HUES48 (cell line): ENCODE results near the gene MSX1.

Experiments
- H3K27ac ChIP-seq: one replicate; pipeline ENCODE4 v1.7.0; 2013; ENCODE audit warnings: low read depth, low read length, inconsistent platforms
- H3K27me3 ChIP-seq: 2 replicates; pipeline ENCODE4 v1.6.1; 2013; ENCODE audit warnings: mild to moderate bottlenecking, low read length; ENCODE audit not compliant: control insufficient read depth, insufficient read depth
- H3K36me3 ChIP-seq: 2 replicates; pipeline ENCODE4 v1.6.1; 2013; ENCODE audit warnings: low read length; ENCODE audit not compliant: control insufficient read depth, insufficient read depth
- H3K4me1 ChIP-seq: 2 replicates; pipeline ENCODE4 v1.6.1; 2013; ENCODE audit warnings: mild to moderate bottlenecking, low read length; ENCODE audit not compliant: control insufficient read depth, insufficient read depth
- H3K4me3 ChIP-seq: 2 replicates; pipeline ENCODE4 v1.5.1; 2013; ENCODE audit warnings: mild to moderate bottlenecking, low read depth, low read length
- H3K9ac ChIP-seq: 2 replicates; pipeline ENCODE4 v1.6.1; 2013; ENCODE audit warnings: mild to moderate bottlenecking, low read depth, low read length, moderate library complexity
- H3K9me3 ChIP-seq: 2 replicates; pipeline ENCODE4 v1.6.1; 2013; ENCODE audit warnings: low read length; ENCODE audit not compliant: control insufficient read depth, insufficient read depth

The MSX1 gene

DNA sequence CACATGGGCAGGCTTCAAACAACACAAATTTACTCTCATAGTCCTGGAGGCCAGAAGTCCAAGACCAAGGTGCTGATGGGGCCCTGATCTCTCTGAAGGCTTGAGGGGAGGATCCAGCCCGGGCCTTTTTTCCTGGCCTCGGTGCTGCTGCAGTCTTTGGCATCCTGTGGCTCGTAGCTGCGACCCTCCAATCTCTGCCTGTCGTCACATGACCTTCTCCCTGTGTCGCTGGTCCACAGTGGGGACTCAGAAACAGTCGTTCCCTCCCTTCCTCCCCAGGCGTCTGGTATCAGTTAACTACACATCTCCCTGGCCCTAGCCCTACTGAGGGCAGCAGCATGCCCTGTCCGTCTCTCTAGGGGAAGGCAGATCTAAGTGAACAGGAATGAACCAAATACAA is 19.1 kb upstream of the MSX1 start:
- peaks cover 8% of the 10 kb centered on the region; the same call in 1 of the 2 replicates for H3K4me1 ChIP-seq
- no peak overlapping the region for H3K9ac ChIP-seq
- no peaks in the 10 kb centered on the region for H3K36me3 ChIP-seq
- H3K4me3 ChIP-seq, result no peak overlapping the region
- no peaks in the 10 kb centered on the region for H3K9me3 ChIP-seq
- H3K27me3 ChIP-seq, result peaks cover 21% of the 10 kb centered on the region
- H3K27ac ChIP-seq, result no peak overlapping the region

DNA sequence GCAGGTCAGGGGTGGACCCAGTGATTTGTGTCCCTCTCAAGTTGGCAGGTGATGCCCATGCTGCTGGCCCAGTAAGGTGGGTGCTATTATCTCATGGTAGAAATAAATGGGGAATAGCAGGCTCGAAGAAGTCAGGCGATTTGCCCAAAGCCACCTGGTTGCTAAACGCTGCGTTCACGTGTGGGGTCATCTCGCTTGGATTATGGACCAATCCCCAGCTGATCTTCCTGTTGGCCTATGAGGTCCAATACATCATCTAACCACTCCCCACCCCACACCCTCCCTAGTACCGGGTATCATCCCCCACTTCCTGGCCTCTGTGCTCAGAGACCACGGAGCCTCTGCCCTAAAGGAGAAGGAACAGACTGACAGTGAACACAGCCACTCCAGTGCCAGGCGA is 18.3 kb upstream of the MSX1 start:
- H3K36me3 ChIP-seq, result no peaks in the 10 kb centered on the region
- H3K4me3 ChIP-seq, result no peak overlapping the region

DNA sequence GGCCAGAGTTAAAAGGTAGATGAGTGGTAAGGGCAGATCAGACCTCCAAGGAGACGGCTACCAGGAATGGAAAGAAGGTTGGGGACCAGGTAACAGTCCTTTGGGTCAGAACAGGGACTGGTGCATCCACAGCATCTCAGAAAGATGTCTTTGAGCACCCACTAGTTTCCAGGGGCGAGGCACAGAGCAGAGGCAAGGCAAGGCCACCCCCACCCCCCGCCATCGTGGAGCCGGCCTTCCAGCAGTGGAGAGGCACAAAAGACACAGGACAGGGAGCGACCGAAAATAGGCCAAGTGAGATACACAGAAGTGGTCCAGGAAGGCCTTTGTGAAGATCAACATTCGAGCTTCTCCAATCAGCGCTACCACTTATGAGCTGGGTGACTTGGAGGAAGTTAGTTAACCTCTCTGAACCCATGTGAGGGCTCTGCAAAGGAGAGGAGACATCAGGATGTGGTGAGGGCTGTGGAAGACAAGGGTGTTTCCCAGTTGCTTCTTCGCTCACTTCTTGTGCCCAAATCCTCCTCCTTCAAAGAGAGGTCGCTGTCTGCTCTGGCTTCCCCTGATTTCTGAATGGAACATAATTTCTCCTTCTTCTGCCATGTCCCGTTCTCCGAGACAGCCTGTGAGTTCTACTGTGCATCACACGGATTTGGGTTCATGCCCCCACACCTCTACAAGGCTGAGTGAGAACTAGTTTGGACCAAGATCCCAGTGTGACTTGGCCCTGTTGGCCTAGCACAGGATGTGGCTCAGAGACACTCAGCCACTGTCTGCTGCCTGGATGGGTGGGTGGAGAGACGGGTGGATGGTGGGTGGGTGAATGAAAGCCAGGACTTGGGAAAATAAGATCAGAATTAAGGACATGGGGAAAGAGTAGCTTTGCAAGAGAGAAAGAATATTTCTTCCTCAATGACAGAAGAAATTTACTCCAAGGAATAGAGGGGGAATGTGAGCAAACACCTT is 16.7 kb upstream of the MSX1 start:
- no peak overlapping the region for H3K4me3 ChIP-seq
- peaks cover 8% of the 10 kb centered on the region; the same call in 1 of the 2 replicates for H3K4me1 ChIP-seq
- no peak overlapping the region for H3K9ac ChIP-seq
- H3K9me3 ChIP-seq, result no peaks in the 10 kb centered on the region
- H3K27ac ChIP-seq, result no peak overlapping the region
- no peaks in the 10 kb centered on the region for H3K36me3 ChIP-seq
- H3K27me3 ChIP-seq, result peaks cover 33% of the 10 kb centered on the region

More for the DNA sequence above, 18.3 kb upstream of the MSX1 start:
- Histone ChIP-seq H3K9me3 (no peaks in the 10 kb centered on the region), H3K27me3 (peaks cover 21% of the 10 kb centered on the region), H3K4me1 (peaks cover 8% of the 10 kb centered on the region; the same call in 1 of the 2 replicates), H3K9ac (no peak overlapping the region), H3K27ac (no peak overlapping the region)

DNA sequence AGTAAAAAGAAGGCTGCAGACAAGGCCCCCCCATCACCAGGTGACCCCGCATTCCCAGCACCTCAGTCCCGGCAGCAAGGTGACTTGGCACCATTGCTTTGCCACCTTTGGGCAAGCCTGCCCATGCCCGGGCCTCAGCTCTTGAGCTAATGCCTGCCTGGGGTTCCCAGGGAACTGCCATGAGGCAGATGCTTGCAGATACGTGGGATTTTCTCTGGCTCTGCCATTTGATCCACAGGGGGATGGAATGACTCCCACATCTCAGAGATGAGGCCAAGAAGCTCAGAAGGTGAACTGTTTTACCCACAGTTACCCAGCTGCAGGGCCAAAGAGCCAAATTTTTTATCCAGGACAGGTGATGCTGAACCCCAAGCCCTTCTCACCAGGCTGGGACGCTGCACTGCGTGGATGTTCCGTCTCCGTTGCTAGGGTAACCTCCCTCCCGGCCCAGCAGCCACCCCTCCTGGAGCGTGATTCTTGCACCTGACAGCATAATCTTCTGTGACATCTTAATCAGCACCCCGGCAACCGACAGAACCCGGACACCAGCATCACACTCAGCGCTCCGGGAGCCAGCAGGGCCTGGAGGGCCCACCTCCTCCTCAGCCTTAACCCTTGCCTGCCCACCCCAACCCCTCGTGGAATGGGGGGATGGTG is 15.7 kb upstream of the MSX1 start:
- H3K9ac ChIP-seq, result no peak overlapping the region
- no peaks in the 10 kb centered on the region for H3K9me3 ChIP-seq
- H3K36me3 ChIP-seq, result no peaks in the 10 kb centered on the region
- H3K27me3 ChIP-seq, result peaks cover 42% of the 10 kb centered on the region
- no peaks in the 10 kb centered on the region for H3K4me1 ChIP-seq
- no peak overlapping the region for H3K4me3 ChIP-seq
- H3K27ac ChIP-seq, result no peak overlapping the region

DNA sequence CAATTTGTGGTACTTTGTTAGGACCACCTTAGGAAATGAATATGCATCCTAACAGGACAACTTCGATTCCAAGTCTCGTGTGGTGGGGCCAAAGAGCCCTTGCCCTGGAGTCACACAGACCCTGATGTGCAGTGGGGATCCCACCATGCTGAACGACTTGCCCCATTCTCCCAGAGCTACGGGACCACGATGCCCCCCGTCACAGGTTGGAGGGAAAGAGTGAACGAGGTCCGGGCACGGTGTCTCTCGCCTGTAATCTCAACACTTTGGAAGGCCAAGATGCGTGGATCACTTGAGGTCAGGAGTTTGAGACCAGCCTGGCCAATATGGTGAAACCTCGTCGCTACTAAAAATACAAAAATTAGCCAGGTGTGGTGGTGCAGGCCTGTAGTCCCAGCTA is 14.4 kb upstream of the MSX1 start:
- no peaks in the 10 kb centered on the region for H3K4me1 ChIP-seq
- H3K9ac ChIP-seq, result no peak overlapping the region
- H3K4me3 ChIP-seq, result no peak overlapping the region
- no peaks in the 10 kb centered on the region for H3K36me3 ChIP-seq
- H3K9me3 ChIP-seq, result no peaks in the 10 kb centered on the region
- peaks cover 54% of the 10 kb centered on the region for H3K27me3 ChIP-seq
- H3K27ac ChIP-seq, result no peak overlapping the region

DNA sequence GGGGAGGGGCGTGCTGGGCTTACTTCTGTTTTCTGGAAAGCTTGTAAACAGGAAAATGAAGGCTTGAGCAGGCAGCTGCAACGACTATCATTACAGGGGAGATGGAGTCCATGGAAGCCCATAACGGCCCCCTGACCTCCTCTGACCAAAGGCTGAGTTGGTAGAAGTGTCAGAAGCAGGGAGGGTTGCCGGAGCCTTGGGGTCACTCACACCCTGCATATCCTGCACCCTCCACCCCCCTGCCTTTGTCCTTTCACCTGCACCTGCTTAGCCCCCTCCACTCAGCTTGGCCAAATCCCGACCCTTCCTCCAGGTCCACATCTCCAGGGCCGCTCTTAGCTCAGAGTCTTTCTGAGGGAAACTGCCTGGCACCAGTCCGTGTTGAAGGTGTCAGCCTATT is 12.5 kb upstream of the MSX1 start:
- Histone ChIP-seq H3K9ac (no peak overlapping the region), H3K4me3 (no peak overlapping the region), H3K27me3 (peaks cover 68% of the 10 kb centered on the region), H3K4me1 (no peaks in the 10 kb centered on the region), H3K9me3 (no peaks in the 10 kb centered on the region), H3K36me3 (no peaks in the 10 kb centered on the region), H3K27ac (no peak overlapping the region)

DNA sequence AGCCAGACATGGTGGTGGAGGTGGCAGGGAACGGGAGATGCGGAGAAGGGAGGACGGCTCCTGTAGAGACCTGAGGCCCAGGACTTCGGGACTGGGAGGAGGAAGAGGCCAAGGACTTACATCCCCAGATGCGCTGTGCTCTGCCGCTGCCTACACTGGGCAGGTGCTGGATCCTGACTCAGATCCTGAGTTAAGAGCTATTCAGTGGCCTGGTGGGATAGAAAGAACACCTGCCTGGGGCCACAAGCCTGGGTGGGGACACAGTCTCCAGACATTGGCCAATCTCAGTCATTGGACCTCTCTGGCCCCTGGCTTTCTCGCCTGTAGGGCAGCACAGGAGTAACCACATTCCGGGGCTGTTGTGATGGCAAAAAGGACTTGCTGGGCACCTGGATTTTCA is 10.9 kb upstream of the MSX1 start:
- H3K4me1 ChIP-seq, result peaks cover 14% of the 10 kb centered on the region
- no peaks in the 10 kb centered on the region for H3K9me3 ChIP-seq
- no peak overlapping the region for H3K27ac ChIP-seq
- H3K9ac ChIP-seq, result no peak overlapping the region
- H3K36me3 ChIP-seq, result no peaks in the 10 kb centered on the region
- H3K27me3 ChIP-seq, result peaks cover 76% of the 10 kb centered on the region
- H3K4me3 ChIP-seq, result no peak overlapping the region

DNA sequence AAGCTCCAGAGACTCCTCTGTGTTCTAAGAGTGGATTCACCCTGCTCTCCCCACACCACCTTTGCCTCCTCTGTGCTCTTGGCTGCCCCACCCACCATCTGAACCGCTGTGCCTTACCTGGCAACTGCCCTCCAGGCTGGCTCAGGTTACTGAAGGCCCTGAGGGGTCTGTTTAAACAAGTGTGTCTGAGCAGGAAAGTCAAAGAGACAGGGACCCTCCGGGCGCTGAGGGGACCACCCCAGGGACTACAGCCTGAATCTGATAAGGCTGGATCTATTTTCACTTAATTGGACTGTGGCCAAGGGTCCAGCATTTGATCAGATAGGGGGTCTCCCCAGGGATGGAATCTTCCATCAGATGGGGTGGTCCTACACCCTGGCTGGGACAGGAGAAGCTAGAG is 10.4 kb upstream of the MSX1 start:
- no peak overlapping the region for H3K4me3 ChIP-seq
- H3K9me3 ChIP-seq, result no peaks in the 10 kb centered on the region
- no peaks in the 10 kb centered on the region for H3K36me3 ChIP-seq
- H3K9ac ChIP-seq, result no peak overlapping the region
- H3K4me1 ChIP-seq, result peaks cover 15% of the 10 kb centered on the region
- H3K27ac ChIP-seq, result no peak overlapping the region
- peaks cover 76% of the 10 kb centered on the region for H3K27me3 ChIP-seq

DNA sequence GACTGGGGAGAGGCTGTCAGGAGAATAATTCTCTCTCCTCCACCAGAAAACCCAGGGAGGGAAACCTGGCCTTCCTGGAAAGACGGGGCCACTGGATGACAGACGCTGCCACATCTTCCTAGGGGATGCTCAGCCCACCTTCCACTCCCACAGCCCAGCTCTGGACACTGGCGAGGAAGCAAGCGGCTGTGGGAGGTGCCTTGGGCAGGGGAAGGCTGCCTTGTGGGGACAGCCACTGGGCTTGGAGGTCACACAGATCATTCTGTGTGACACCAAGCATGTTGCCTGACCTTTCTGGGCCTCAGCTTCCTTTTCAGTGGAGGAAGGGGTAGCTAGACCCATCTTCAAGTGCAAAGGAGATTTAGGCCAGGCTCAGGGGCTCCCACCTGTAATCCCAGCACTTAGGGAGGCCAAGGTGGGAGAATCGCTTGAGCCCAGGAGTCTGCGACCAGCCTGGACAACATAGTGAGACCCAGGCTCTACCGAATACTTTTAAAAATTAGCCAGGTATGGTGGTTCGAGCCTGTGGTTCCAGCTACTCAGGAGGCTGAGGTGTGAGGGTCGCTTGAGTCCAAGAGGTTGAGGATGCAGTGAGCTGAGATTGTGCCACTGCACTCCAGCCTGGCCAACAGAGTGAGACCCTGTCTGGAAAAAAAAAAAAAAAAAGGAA is 9.8 kb upstream of the MSX1 start:
- no peak overlapping the region for H3K27ac ChIP-seq
- H3K9ac ChIP-seq, result no peak overlapping the region
- peaks cover 80% of the 10 kb centered on the region for H3K27me3 ChIP-seq
- no peak overlapping the region for H3K4me3 ChIP-seq
- H3K9me3 ChIP-seq, result no peaks in the 10 kb centered on the region
- H3K36me3 ChIP-seq, result no peaks in the 10 kb centered on the region
- H3K4me1 ChIP-seq, result peaks cover 15% of the 10 kb centered on the region

DNA sequence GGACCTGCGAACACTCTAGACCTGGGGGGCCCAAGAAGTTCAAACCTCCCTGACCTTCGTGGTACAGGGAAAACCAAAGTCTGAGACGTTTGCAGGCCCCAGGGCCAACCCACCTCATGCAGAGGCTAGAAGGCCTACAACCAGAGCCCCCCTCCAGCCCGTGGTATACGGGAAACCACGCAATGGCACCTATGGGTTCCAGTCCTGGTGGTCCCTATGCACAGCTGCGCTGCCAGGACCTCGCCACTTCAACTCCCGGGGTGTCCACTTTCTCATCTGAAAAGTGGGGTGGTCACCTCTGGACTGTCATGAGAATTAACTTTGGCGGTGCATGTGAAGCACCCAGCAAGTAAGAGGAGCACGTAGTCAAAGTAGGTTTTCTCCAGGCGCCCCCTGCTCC is 8.4 kb upstream of the MSX1 start:
- H3K9ac ChIP-seq, result no peak overlapping the region
- no peak overlapping the region for H3K27ac ChIP-seq
- no peaks in the 10 kb centered on the region for H3K36me3 ChIP-seq
- peaks cover 94% of the 10 kb centered on the region for H3K27me3 ChIP-seq
- no peak overlapping the region for H3K4me3 ChIP-seq
- H3K4me1 ChIP-seq, result peaks cover 19% of the 10 kb centered on the region
- H3K9me3 ChIP-seq, result no peaks in the 10 kb centered on the region

DNA sequence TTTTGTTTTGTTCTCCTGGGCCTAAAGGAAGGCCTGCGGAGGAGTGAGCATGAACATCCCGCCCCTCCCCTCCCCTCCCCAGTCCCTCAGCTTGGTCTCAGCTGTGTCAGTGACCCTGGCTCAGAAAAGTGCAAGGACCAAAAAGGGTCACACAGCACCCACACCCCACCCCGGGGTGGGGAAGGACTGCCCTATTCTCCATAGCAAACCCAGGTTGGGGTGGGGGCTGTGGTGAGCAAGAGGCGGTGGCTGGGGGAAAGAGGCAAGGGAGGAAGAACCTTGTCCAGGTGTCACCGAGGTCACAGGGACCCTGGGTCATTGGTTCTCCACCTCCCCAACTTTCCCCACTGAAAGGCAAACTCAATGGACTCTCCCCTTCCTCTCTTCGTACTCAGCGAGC is 7.6 kb upstream of the MSX1 start:
- H3K4me1 ChIP-seq, result peaks cover 25% of the 10 kb centered on the region
- H3K4me3 ChIP-seq, result no peak overlapping the region
- H3K27ac ChIP-seq, result no peak overlapping the region
- H3K9ac ChIP-seq, result no peak overlapping the region
- peaks cover 95% of the 10 kb centered on the region for H3K27me3 ChIP-seq
- H3K9me3 ChIP-seq, result no peaks in the 10 kb centered on the region
- no peaks in the 10 kb centered on the region for H3K36me3 ChIP-seq
